NK-92 treated with Interleukin-12 subunit alpha and Interleukin-12 subunit beta, amount 100 ng/mL, for 24 hours (cell line): Measurements from ENCODE around the gene GRM5.
"Not testable (repeated sequence)": the region's sequence is repeated elsewhere in the genome, so short reads cannot be mapped to it uniquely, and the experiment has no call there.

Source experiments
- DNase-seq: peaks from one replicate; lab custom pipeline; 2025; lab: John Stamatoyannopoulos, UW

Gene GRM5

GRCh38 chr11:88537613-88538012 is 528.2 kb downstream of the GRM5 start:
- DNase-seq = no peak

GRCh38 chr11:88536616-88537265 is 529.0 kb downstream of the GRM5 start:
- no peak for DNase-seq

GRCh38 chr11:88535916-88536547 is 529.8 kb downstream of the GRM5 start:
- no peak for DNase-seq

GRCh38 chr11:88535266-88535665 is 530.5 kb downstream of the GRM5 start:
- no peak for DNase-seq

GRCh38 chr11:88534706-88535105 is 531.1 kb downstream of the GRM5 start:
- DNase-seq = not testable (repeated sequence)

- no peak for DNase-seq
Measured at GRCh38 chr11:88534185-88534584, 531.6 kb downstream of the GRM5 start.

- no peak for DNase-seq
Measured at GRCh38 chr11:88533001-88533400, 532.8 kb downstream of the GRM5 start.

GRCh38 chr11:88531831-88532230 is 534.0 kb downstream of the GRM5 start:
- DNase-seq = no peak

GRCh38 chr11:88529426-88529825 is 536.4 kb downstream of the GRM5 start:
- no peak for DNase-seq

GRCh38 chr11:88523386-88524071 is 542.3 kb downstream of the GRM5 start:
- DNase-seq = no peak

- no peak for DNase-seq
Measured at GRCh38 chr11:88522624-88523385, 543.0 kb downstream of the GRM5 start.

- no peak for DNase-seq
Measured at GRCh38 chr11:88521799-88522201, 544.0 kb downstream of the GRM5 start.

- DNase-seq = no peak
Measured at GRCh38 chr11:88521399-88521798, 544.4 kb downstream of the GRM5 start.

GRCh38 chr11:88520391-88520790 is 545.4 kb downstream of the GRM5 start:
- no peak for DNase-seq

- DNase-seq = no peak
Measured at GRCh38 chr11:88515002-88515401, 550.8 kb downstream of the GRM5 start.

GRCh38 chr11:88511006-88511405 is 554.8 kb downstream of the GRM5 start:
- no peak for DNase-seq

GRCh38 chr11:88508759-88509581 is 556.8 kb downstream of the GRM5 start:
- no peak for DNase-seq

- DNase-seq = no peak
Measured at GRCh38 chr11:88508418-88508758, 557.4 kb downstream of the GRM5 start.

GRCh38 chr11:88507771-88508417 is 557.9 kb downstream of the GRM5 start:
- no peak for DNase-seq

- no peak for DNase-seq
Measured at GRCh38 chr11:88501541-88501940, 564.2 kb downstream of the GRM5 start.

- no peak for DNase-seq
Measured at GRCh38 chr11:88495836-88496235, 569.9 kb downstream of the GRM5 start.
